Epithelial cell of esophagus (primary cell): ENCODE results near the gene TMEM131L.
"Not testable (repeated sequence)": the region's sequence is repeated elsewhere in the genome, so short reads cannot be mapped to it uniquely, and the experiment has no call there.

Experiments used
- DNase-seq: peaks from one replicate; pipeline ENCODE4 v3.0.0; 2010; ENCODE audit warnings: low read depth
- H3K4me3 ChIP-seq: 2 replicates; pipeline ENCODE4 v1.5.1; 2011; ENCODE audit warnings: mild to moderate bottlenecking, low read length, control low read depth
- TF ChIP-seq, protein P1 (sequence below): IDR thresholded peaks from 2 replicates; pipeline ENCODE4 v1.5.1; 2011; ENCODE audit warnings: low read depth, mild to moderate bottlenecking, low read length, control low read depth, inconsistent platforms; ENCODE audit not compliant: insufficient read depth; ENCODE audit errors: missing control alignments

TMEM131L gene

DNA sequence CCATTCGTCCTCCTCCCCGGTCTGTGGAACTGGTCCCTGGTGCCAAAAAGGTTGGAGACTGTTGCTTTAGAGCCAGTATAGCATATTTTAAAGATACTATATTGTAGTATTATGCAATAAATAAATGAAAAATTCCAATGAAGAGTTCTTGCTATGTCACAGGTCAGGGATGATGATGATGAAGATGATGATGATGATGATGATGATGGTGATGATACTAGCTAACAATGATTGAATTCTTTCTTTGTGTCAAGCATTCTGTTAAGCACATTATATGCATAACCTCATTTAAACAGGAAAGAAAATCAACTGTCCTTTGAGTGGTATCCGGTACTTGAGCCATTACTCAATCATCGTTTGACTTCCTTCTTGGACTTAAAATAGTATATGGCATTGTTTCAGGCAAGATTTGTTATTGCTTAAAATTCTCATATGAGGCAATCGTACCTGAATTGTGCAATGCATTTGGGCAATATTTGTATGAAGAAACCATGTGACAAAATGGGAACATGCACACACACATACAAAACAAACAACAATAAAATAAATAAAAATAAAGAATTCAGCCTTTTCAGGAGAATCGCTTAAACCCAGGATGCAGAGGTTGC is 195.2 kb downstream of the TMEM131L start:
- peak; percentile 90 for DNase-seq
- H3K4me3 ChIP-seq: no peak overlapping the region
- TF ChIP-seq, protein P1, sequence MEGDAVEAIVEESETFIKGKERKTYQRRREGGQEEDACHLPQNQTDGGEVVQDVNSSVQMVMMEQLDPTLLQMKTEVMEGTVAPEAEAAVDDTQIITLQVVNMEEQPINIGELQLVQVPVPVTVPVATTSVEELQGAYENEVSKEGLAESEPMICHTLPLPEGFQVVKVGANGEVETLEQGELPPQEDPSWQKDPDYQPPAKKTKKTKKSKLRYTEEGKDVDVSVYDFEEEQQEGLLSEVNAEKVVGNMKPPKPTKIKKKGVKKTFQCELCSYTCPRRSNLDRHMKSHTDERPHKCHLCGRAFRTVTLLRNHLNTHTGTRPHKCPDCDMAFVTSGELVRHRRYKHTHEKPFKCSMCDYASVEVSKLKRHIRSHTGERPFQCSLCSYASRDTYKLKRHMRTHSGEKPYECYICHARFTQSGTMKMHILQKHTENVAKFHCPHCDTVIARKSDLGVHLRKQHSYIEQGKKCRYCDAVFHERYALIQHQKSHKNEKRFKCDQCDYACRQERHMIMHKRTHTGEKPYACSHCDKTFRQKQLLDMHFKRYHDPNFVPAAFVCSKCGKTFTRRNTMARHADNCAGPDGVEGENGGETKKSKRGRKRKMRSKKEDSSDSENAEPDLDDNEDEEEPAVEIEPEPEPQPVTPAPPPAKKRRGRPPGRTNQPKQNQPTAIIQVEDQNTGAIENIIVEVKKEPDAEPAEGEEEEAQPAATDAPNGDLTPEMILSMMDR: no peak

DNA sequence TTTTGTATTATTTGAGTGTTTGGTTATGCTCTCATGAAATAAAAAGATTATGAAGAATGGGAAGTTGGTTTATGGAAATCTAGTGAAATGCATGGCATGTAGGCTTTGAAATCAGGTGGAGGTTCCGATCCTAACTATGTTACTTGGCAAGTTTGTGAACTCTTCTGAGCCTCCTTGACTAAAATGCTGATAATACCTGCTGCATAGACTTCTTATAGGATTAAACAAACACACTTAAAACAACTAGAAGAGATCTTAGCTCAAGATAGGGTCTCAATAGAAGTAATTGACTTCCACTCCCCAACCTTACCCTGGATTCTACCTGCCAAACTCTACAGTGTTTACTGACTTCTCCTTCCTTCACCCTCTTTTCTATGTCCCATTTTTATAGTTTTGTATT is 195.7 kb downstream of the TMEM131L start:
- DNase-seq: no peak
- TF ChIP-seq, protein P1: no peak
- no peak overlapping the region for H3K4me3 ChIP-seq

DNA sequence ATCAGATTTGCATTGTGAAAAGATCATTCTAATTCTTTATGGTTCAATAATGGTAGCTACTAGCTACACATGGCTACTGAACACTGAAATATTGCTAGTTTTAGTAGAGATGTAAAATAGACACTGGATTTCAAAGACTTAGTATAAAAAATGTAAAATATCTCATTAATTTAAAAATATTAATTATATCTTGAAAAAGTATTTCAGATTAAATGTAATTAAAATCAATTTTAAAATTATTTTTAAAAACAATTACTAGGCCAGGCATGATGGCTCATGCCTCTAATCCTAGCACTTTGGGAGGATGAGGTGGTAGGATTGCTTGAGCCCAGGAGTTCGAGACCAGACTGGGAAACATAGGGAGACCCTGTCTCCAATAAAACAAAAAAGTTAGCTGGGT is 197.5 kb downstream of the TMEM131L start:
- TF ChIP-seq, protein P1: no peak
- no peak overlapping the region for H3K4me3 ChIP-seq
- no peak for DNase-seq

DNA sequence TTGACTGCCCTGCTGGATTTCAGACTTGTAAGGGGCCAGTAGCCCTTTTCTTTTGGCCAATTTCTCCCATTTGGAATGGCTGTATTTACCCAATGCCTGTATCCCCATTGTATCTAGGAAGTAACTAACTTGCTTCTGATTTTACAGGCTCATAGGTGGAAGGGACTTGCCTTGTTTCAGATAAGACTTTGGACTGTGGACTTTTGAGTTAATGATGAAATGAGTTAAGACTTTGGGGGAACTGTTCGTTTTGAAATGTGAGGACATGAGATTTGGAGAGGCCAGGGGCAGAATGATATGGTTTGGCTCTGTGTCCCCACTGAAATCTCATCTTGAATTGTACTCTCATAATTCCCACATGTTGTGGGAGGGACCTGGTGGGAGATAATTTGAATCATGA is 200.3 kb downstream of the TMEM131L start:
- DNase-seq, H3K4me3 ChIP-seq: not testable (repeated sequence)

DNA sequence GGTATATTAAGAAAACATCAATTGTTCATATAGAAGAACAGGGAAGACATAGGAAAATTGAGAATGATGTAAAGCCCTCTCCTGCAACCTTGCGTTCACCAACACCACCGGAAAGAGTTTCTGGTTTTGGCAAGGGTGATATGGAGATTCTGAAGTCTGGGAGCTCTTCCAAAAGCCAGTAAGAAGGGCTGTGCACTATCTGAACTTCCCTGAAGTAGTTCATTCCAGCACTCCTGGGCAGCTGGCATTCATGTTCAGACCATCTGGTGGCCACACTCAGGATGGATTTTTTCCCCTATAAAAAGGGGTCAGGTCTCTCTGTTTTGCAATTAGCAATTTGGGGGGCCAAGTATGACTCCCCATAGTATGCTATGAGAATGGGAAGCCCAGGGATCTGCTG is 202.5 kb downstream of the TMEM131L start:
- TF ChIP-seq, protein P1: no peak
- no peak for DNase-seq

DNA sequence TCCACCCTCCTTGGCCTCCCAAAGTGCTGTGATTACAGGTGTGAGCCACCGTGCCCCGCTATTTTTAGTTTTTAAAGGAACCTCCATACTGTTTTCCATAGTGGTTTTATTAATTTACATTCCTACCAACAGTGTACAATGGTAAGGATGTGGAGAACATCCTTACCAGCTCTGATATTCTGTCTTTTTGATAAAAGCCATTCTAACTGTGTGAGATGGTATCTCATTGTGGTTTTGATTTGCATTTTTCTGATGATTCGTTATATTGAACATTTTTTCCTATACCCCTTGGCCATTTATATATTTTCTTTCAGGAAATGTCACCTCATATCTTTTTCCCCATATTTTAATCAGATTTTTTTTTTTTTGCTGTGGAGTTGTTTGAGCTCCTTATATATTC is 203.7 kb downstream of the TMEM131L start:
- DNase-seq: no peak
- TF ChIP-seq, protein P1: no peak
- H3K4me3 ChIP-seq: no peak overlapping the region

More for the DNA sequence above, 202.5 kb downstream of the TMEM131L start:
- no peak overlapping the region for H3K4me3 ChIP-seq

DNA sequence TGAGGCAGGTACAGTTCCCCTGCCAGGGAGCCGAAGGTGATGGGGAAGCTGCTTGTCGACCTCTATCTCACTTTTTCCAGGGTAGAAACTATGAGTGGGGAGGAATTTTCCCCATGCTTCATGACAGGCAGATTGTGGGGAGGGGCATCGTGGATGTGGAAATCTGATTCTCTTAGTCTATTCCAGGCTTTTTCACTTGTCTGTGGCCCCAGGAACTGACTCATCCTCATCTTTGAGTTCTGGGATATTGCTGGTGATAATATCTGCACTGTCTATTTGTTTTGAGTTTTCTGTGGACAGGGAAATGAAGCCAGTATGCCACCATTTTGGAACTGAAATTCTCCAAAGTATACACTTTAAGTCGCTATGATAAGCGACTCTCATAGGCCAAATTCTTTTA is 210.3 kb downstream of the TMEM131L start:
- DNase-seq: peak; percentile 56
- no peak overlapping the region for H3K4me3 ChIP-seq
- TF ChIP-seq, protein P1: no peak
